Activated T-helper 1 cell treated with anti-CD3 and anti-CD28 coated beads, Interleukin-12 subunit alpha, Interleukin-12 subunit beta, Interleukin-2, Interleukin-4 antibody, amounts not matched to agents 30 ng/mL and 10 ng/mL and 1 ng/mL, durations not matched to agents 14 hours and 24 hours and 36 hours (primary cell): ENCODE measurements around the gene OR2A42. TPM values are rescaled to one million over a fixed set of nuclear protein-coding genes. Genes with fewer than 3 reads are reported as not detected.
"Not testable (repeated sequence)": the region's sequence is repeated elsewhere in the genome, so short reads cannot be mapped to it uniquely, and the experiment has no call there.

Experiments used
- DNase-seq: peaks from one replicate; pipeline ENCODE4 v3.0.0; 2021; ENCODE audit warnings: low spot score
- H3K27ac Mint-ChIP-seq: one replicate; pipeline ENCODE4 v1.8.0; 2021; ENCODE audit warnings: mild to moderate bottlenecking, mixed read lengths
- H3K27me3 Mint-ChIP-seq: one replicate; pipeline ENCODE4 v1.8.0; 2022; ENCODE audit warnings: mild to moderate bottlenecking, moderate library complexity, mixed read lengths; ENCODE audit not compliant: insufficient read depth
- H3K36me3 Mint-ChIP-seq: one replicate; pipeline ENCODE4 v1.8.0; 2021; ENCODE audit warnings: low read depth, mixed read lengths
- H3K4me1 Mint-ChIP-seq: one replicate; pipeline ENCODE4 v1.8.0; 2021; ENCODE audit warnings: low read depth, mixed read lengths
- H3K4me3 Mint-ChIP-seq: one replicate; pipeline ENCODE4 v1.8.0; 2021; ENCODE audit warnings: mild to moderate bottlenecking, moderate library complexity, mixed read lengths
- H3K9me3 Mint-ChIP-seq: one replicate; pipeline ENCODE4 v1.8.0; 2021; ENCODE audit warnings: mixed read lengths
- intact Hi-C: fragments of 100-400 bp; cut with micrococcal nuclease; formaldehyde crosslinking; loops from one replicate; pipeline ENCODE4 v1.15.1; 2024
- total RNA-seq: library from RNA; stranded (reverse); gene quantifications from 2 replicates; pipeline ENCODE4 v1.2.3, GENCODE V29; 2022

The OR2A42 gene
- total RNA-seq, 1 donor from 2014 or later = not detected

DNA sequence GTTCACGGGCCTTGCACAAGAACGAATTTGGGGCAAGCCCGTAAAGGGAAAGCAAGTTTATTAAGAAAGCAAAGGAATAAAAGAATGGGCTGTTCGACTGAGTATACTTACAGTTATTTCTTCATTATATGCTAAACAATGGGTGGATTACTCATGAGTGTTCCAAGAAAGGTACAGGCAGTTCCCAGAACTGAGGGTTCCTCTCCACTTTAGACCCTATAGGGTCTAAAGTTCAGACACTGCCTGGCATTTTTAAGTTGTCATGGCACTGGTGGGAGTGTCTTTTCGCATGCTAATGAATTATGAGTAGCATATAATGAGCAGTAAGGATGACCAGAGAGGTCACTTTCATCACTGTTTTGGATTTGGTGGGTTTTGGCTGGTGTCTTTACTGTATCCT lies 34.1 kb downstream of the OR2A42 start:
- H3K36me3 Mint-ChIP-seq, H3K4me3 Mint-ChIP-seq, H3K27me3 Mint-ChIP-seq, H3K27ac Mint-ChIP-seq, H3K9me3 Mint-ChIP-seq, intact Hi-C loops, DNase-seq, H3K4me1 Mint-ChIP-seq: not testable (repeated sequence)

- intact Hi-C loops, H3K36me3 Mint-ChIP-seq, DNase-seq, H3K27me3 Mint-ChIP-seq, H3K27ac Mint-ChIP-seq, H3K4me1 Mint-ChIP-seq, H3K9me3 Mint-ChIP-seq, H3K4me3 Mint-ChIP-seq: not testable (repeated sequence)
These were observed 36.3 kb downstream of the OR2A42 start for GRCh38 chr7:144203086-144203485.

GRCh38 chr7:144201978-144202377 lies 37.4 kb downstream of the OR2A42 start:
- H3K27ac Mint-ChIP-seq, H3K4me3 Mint-ChIP-seq, intact Hi-C loops, DNase-seq, H3K4me1 Mint-ChIP-seq, H3K27me3 Mint-ChIP-seq, H3K36me3 Mint-ChIP-seq, H3K9me3 Mint-ChIP-seq: not testable (repeated sequence)

DNA sequence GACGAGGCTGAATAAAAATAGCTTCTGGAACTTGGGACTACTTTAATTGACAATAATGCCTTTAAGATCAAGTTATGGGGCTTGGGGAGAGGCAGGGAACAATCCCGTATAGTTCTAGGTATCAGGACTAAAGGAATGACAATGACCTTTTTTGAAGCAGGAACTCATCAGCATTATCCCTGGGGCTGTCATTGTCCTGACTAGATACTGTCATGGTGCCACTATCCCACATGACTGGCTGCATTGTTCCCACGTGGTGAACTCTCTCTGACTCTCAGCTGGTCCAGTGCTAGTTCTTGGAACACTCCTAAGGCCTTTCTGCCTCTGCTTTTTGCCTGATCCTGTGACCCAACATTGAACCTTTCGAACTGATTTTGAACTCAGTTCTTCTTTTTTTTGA lies 40.5 kb downstream of the OR2A42 start:
- H3K4me3 Mint-ChIP-seq, intact Hi-C loops: not testable (repeated sequence)

DNA sequence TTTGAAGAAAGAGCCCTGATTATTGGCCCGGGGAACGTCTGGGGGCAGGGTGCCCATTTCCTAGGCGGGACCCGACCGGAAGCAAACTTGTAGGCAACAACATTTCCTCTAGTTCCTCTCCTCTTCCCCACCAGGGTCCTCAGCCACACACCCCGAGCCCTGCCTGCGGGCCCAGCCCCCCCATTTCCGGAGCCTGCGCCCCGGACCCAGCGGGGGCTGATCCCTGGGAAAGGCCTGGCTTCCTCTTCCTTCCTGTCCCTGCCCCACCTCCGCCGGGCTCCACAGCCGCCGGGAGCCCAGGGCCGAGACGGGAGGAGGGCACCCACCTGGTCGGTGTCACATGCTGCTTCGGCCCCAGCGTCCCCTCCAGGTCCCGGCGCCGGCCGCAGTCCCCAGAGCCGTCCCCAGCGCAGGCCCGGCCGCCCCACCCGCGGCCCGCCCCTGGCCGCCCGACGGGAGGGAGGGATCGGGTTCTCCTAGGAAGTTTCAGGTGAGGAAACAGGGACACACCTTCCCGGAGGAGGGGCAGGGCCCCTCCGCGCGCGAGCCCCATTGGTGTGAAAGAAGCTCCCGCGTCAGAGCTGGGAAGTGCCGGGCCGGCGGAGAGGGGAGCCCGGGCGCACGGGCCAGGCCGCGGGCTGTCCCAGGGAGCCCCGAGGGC lies 44.1 kb downstream of the OR2A42 start, which contains the start of gene ARHGEF35:
Gene ARHGEF35 (minus strand): TSS at position 622 of the 661 bp plus-strand sequence. CDS start 7,450 bp downstream, outside the sequence.
- H3K9me3 Mint-ChIP-seq, intact Hi-C loops, H3K36me3 Mint-ChIP-seq, DNase-seq, H3K27me3 Mint-ChIP-seq, H3K27ac Mint-ChIP-seq, H3K4me1 Mint-ChIP-seq: not testable (repeated sequence)
- peak within 1 kb of the TSS; percentile 73 for H3K4me3 Mint-ChIP-seq

More for the DNA sequence above, 40.5 kb downstream of the OR2A42 start:
- not testable (repeated sequence) for DNase-seq, H3K4me1 Mint-ChIP-seq, H3K9me3 Mint-ChIP-seq, H3K36me3 Mint-ChIP-seq, H3K27ac Mint-ChIP-seq, H3K27me3 Mint-ChIP-seq

GRCh38 chr7:144194453-144194852 lies 45.0 kb downstream of the OR2A42 start:
- H3K27ac Mint-ChIP-seq, H3K36me3 Mint-ChIP-seq, H3K9me3 Mint-ChIP-seq, H3K27me3 Mint-ChIP-seq, H3K4me1 Mint-ChIP-seq, H3K4me3 Mint-ChIP-seq, DNase-seq, intact Hi-C loops: not testable (repeated sequence)

GRCh38 chr7:144193782-144194181 lies 45.6 kb downstream of the OR2A42 start:
- H3K9me3 Mint-ChIP-seq, H3K4me1 Mint-ChIP-seq, DNase-seq, H3K36me3 Mint-ChIP-seq, H3K27ac Mint-ChIP-seq, intact Hi-C loops, H3K4me3 Mint-ChIP-seq, H3K27me3 Mint-ChIP-seq: not testable (repeated sequence)

GRCh38 chr7:144188578-144189171 lies 50.7 kb downstream of the OR2A42 start:
- DNase-seq, intact Hi-C loops, H3K27ac Mint-ChIP-seq, H3K9me3 Mint-ChIP-seq, H3K36me3 Mint-ChIP-seq, H3K4me1 Mint-ChIP-seq, H3K4me3 Mint-ChIP-seq, H3K27me3 Mint-ChIP-seq: not testable (repeated sequence)

GRCh38 chr7:144187848-144188247 lies 51.6 kb downstream of the OR2A42 start:
- H3K27ac Mint-ChIP-seq, H3K4me1 Mint-ChIP-seq, H3K27me3 Mint-ChIP-seq, H3K9me3 Mint-ChIP-seq, H3K4me3 Mint-ChIP-seq, DNase-seq, H3K36me3 Mint-ChIP-seq, intact Hi-C loops: not testable (repeated sequence)

DNA sequence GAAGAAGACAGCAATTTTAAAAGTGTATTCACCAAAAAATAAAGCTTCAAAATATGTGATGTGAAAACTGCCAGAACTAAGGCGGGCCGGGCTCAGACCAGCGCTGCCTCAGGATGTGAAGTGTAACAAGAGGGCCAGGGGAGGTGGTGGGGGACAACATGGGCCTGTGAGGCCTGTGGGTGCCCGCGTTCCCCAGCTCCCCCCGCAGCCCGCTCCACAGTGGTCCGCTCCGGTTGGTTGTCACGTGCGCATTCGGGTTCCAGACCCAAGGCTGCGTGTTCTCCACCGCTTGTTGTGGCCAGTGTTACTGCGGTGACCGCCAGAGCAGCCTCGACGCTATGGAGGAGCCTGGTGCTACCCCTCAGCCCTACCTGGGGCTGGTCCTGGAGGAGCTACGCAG lies 56.2 kb downstream of the OR2A42 start, which contains the start of gene CTAGE4:
Gene CTAGE4 (plus strand): TSS at position 301 of the 400 bp plus-strand sequence. CDS start 38 bp downstream, at position 339.
- H3K27me3 Mint-ChIP-seq, H3K27ac Mint-ChIP-seq, DNase-seq, H3K9me3 Mint-ChIP-seq, H3K36me3 Mint-ChIP-seq, H3K4me1 Mint-ChIP-seq, intact Hi-C loops, H3K4me3 Mint-ChIP-seq: not testable (repeated sequence)

- peaks cover 11% of the 10 kb centered on the region for H3K27me3 Mint-ChIP-seq
- H3K4me3 Mint-ChIP-seq, DNase-seq, H3K4me1 Mint-ChIP-seq, H3K27ac Mint-ChIP-seq, H3K9me3 Mint-ChIP-seq, H3K36me3 Mint-ChIP-seq: not testable (repeated sequence)
- intact Hi-C loops = loop anchor here (5.0 kb wide), 1 partner anchor 258 kb away; no protein-coding TSS in a partner anchor
These were observed 60.3 kb downstream of the OR2A42 start for GRCh38 chr7:144179165-144179479.

GRCh38 chr7:144178380-144179164 lies 60.8 kb downstream of the OR2A42 start:
- DNase-seq, H3K36me3 Mint-ChIP-seq, H3K27ac Mint-ChIP-seq, H3K4me3 Mint-ChIP-seq, H3K9me3 Mint-ChIP-seq, H3K4me1 Mint-ChIP-seq: not testable (repeated sequence)
- peaks cover 11% of the 10 kb centered on the region for H3K27me3 Mint-ChIP-seq
- intact Hi-C loops = loop anchor here (5.0 kb wide), 1 partner anchor 259 kb away; no protein-coding TSS in a partner anchor
